Mammary epithelial cell (primary cell): Measurements from ENCODE around the gene MAGI1.

Source experiments
- EZH2 ChIP-seq: IDR thresholded peaks from 2 replicates; pipeline ENCODE4 v1.6.1; 2012; ENCODE audit warnings: low read length, inconsistent platforms, borderline replicate concordance
- TF ChIP-seq, protein P1 (sequence below), 2 donors: IDR thresholded peaks in 1 of 2; conservative IDR thresholded peaks in 1 of 2; 2 replicates each; pipeline ENCODE4 v1.5.1; 2011 to 2012; ENCODE audit warnings: inconsistent platforms in 2 of 2, low read length in 2 of 2, mild to moderate bottlenecking in 2 of 2, control low read depth in 1 of 2, low read depth in 1 of 2; ENCODE audit not compliant: insufficient read depth in 1 of 2; ENCODE audit errors: extremely low read depth in 1 of 2

DNA sequence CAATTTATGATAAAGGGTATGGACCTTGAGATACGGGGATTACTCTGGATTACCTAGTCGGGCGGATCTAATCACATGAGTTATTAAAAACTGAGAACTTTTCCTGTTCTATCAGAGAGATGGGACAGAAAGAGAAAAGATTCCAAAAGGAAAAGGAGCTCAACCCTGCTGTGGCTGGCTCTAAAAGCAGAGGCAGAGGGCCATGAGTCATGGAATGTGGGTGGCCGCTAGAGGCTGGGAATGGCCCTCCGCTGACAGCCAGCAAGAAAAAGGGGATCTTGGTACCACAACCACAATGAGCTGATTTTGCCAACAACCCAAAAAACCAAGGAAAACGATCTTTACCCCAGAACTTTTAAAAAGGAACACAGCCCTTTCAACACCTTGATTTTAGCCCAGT lies 210.0 kb downstream of the MAGI1 start:
- TF ChIP-seq, protein P1, sequence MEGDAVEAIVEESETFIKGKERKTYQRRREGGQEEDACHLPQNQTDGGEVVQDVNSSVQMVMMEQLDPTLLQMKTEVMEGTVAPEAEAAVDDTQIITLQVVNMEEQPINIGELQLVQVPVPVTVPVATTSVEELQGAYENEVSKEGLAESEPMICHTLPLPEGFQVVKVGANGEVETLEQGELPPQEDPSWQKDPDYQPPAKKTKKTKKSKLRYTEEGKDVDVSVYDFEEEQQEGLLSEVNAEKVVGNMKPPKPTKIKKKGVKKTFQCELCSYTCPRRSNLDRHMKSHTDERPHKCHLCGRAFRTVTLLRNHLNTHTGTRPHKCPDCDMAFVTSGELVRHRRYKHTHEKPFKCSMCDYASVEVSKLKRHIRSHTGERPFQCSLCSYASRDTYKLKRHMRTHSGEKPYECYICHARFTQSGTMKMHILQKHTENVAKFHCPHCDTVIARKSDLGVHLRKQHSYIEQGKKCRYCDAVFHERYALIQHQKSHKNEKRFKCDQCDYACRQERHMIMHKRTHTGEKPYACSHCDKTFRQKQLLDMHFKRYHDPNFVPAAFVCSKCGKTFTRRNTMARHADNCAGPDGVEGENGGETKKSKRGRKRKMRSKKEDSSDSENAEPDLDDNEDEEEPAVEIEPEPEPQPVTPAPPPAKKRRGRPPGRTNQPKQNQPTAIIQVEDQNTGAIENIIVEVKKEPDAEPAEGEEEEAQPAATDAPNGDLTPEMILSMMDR (conservative IDR thresholded peaks at IDR 0.05 in 1 of 2, IDR thresholded peaks at IDR 0.05 in 1 of 2; ENCODE audit: extremely low read depth in 1 of 2, insufficient read depth in 1 of 2, low read depth in 1 of 2, low read length in 2 of 2), result no peak
- TF ChIP-seq EZH2, result no peak
